Dedifferentiated amniotic fluid mesenchymal stem cell (primary cell): ENCODE measurements around the gene CCS.
"Not testable (repeated sequence)": the region's sequence is repeated elsewhere in the genome, so short reads cannot be mapped to it uniquely, and the experiment has no call there.

Experiments used
- DNase-seq: peaks from one replicate; pipeline ENCODE4 v3.0.0-alpha.2; 2016; ENCODE audit errors: extremely low spot score

The CCS gene

GRCh38 chr11:66592457-66593302 lies at the start of gene CCS, which contains the start of gene CCDC87:
Gene CCS, plus strand, starts transcription at chr11:66593185. Its CDS starts 77 bp downstream, at chr11:66593262.
Gene CCDC87, minus strand, starts transcription at chr11:66593063. Its CDS starts 48 bp downstream, at chr11:66593015.
- peak; percentile 94 for DNase-seq

- DNase-seq: no peak
These were observed 49.5 kb upstream of the CCS start for GRCh38 chr11:66543263-66544107.

GRCh38 chr11:66544952-66545351 lies 48.0 kb upstream of the CCS start:
- not testable (repeated sequence) for DNase-seq

GRCh38 chr11:66545701-66546367 lies 47.2 kb upstream of the CCS start, which contains the start of gene ZDHHC24:
Gene ZDHHC24, minus strand, starts transcription at chr11:66546048. Its CDS starts 45 bp downstream, at chr11:66546003.
- DNase-seq: peak; percentile 96

GRCh38 chr11:66546368-66546965 lies 46.5 kb upstream of the CCS start, which contains the start of gene ACTN3:
Gene ACTN3, plus strand, starts transcription at chr11:66546903. Its CDS starts 35 bp downstream, at chr11:66546938.
- no peak for DNase-seq

GRCh38 chr11:66546966-66547661 lies 45.9 kb upstream of the CCS start:
- no peak for DNase-seq

GRCh38 chr11:66547662-66548009 lies 45.3 kb upstream of the CCS start:
- DNase-seq: no peak

GRCh38 chr11:66548041-66548440 lies 44.9 kb upstream of the CCS start:
- no peak for DNase-seq

- no peak for DNase-seq
These were observed 44.0 kb upstream of the CCS start for GRCh38 chr11:66548774-66549630.

GRCh38 chr11:66549696-66550095 lies 43.3 kb upstream of the CCS start:
- DNase-seq: no peak

GRCh38 chr11:66550887-66551286 lies 42.1 kb upstream of the CCS start:
- DNase-seq: no peak

- no peak for DNase-seq
These were observed 38.4 kb upstream of the CCS start for GRCh38 chr11:66554602-66555001.

GRCh38 chr11:66555416-66555815 lies 37.6 kb upstream of the CCS start:
- DNase-seq: no peak

- DNase-seq: no peak
These were observed 36.9 kb upstream of the CCS start for GRCh38 chr11:66556086-66556485.

GRCh38 chr11:66557733-66558326 lies 35.2 kb upstream of the CCS start:
- no peak for DNase-seq

- DNase-seq: no peak
These were observed 33.7 kb upstream of the CCS start for GRCh38 chr11:66559142-66559865.

GRCh38 chr11:66559866-66560676 lies 32.9 kb upstream of the CCS start:
- no peak for DNase-seq
